IMR-90 (cell line): ENCODE results near the gene PCOLCE2.

Source experiments
- CEBPB ChIP-seq: IDR thresholded peaks from 2 replicates; pipeline ENCODE4 v1.6.1; 2012; ENCODE audit warnings: low read depth, low read length, improper control_type of control experiment
- FOS ChIP-seq: fragments of 150-350 bp; IDR thresholded peaks from 2 replicates; pipeline ENCODE4 v1.6.1; 2016; ENCODE audit warnings: low read depth, low read length
- MAZ ChIP-seq: IDR thresholded peaks from 2 replicates; pipeline ENCODE4 v1.6.1; 2012; ENCODE audit warnings: low read depth, mild to moderate bottlenecking, low read length, improper control_type of control experiment, moderate library complexity, borderline replicate concordance
- MXI1 ChIP-seq: IDR thresholded peaks from 2 replicates; pipeline ENCODE4 v1.6.1; 2012; ENCODE audit warnings: low read depth, mild to moderate bottlenecking, low read length, moderate library complexity, borderline replicate concordance
- NFE2L2 ChIP-seq: fragments of 150-350 bp; IDR thresholded peaks from 2 replicates; pipeline ENCODE4 v1.6.1; 2016; ENCODE audit warnings: low read depth, mild to moderate bottlenecking, low read length
- POLR2A ChIP-seq: IDR thresholded peaks from 2 replicates; pipeline ENCODE4 v1.6.1; 2012; ENCODE audit warnings: mild to moderate bottlenecking, low read depth, low read length
- RAD21 ChIP-seq: IDR thresholded peaks from 2 replicates; pipeline ENCODE4 v1.6.1; 2012; ENCODE audit warnings: low read length, improper control_type of control experiment
- RCOR1 ChIP-seq: IDR thresholded peaks from 2 replicates; pipeline ENCODE4 v1.6.1; 2012; ENCODE audit warnings: mild to moderate bottlenecking, low read length, improper control_type of control experiment; ENCODE audit not compliant: insufficient replicate concordance
- RFX5 ChIP-seq: IDR thresholded peaks from 2 replicates; pipeline ENCODE4 v1.8.0; 2012; ENCODE audit warnings: low read depth, mild to moderate bottlenecking, low read length, moderate library complexity
- SMC3 ChIP-seq: fragments of 150-350 bp; IDR thresholded peaks from 2 replicates; pipeline ENCODE4 v1.6.1; 2016; ENCODE audit warnings: low read depth, mild to moderate bottlenecking, antibody characterized with exemption, low read length, moderate library complexity
- TF ChIP-seq, protein P1 (sequence below): conservative IDR thresholded peaks from 2 replicates; pipeline ENCODE4 v1.5.1; 2012; ENCODE audit warnings: mild to moderate bottlenecking, low read depth, low read length, improper control_type of control experiment

DNA sequence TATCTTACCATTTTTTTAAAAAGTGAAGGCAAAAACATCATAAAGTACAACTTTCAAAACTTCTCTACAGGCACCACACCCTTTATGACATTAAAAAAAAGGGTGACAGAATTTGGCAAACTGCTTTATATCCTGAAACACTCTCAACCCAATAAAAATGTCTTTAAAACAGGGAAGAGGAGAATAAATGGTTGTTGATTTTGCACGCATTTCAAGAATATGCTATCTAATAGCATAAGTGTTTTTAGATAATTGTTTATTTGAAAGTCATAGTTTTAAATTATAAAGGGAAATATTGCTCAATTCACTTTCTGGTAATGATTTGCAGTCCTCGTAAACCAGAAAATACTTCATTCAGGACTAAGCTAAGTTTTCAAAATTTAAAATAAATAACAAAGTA is 1.7 kb upstream of the PCOLCE2 start:
- TF ChIP-seq, protein P1, sequence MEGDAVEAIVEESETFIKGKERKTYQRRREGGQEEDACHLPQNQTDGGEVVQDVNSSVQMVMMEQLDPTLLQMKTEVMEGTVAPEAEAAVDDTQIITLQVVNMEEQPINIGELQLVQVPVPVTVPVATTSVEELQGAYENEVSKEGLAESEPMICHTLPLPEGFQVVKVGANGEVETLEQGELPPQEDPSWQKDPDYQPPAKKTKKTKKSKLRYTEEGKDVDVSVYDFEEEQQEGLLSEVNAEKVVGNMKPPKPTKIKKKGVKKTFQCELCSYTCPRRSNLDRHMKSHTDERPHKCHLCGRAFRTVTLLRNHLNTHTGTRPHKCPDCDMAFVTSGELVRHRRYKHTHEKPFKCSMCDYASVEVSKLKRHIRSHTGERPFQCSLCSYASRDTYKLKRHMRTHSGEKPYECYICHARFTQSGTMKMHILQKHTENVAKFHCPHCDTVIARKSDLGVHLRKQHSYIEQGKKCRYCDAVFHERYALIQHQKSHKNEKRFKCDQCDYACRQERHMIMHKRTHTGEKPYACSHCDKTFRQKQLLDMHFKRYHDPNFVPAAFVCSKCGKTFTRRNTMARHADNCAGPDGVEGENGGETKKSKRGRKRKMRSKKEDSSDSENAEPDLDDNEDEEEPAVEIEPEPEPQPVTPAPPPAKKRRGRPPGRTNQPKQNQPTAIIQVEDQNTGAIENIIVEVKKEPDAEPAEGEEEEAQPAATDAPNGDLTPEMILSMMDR = no peak
- TF ChIP-seq FOS = no peak
- TF ChIP-seq RAD21 = no peak
- TF ChIP-seq NFE2L2 = no peak
- TF ChIP-seq POLR2A = no peak
- TF ChIP-seq CEBPB = no peak
- no peak for TF ChIP-seq SMC3
- TF ChIP-seq MXI1 = no peak
- no peak for TF ChIP-seq MAZ
- TF ChIP-seq RFX5 = no peak
- no peak for TF ChIP-seq RCOR1
